Endodermal cell (in vitro differentiated cells): ENCODE data around the gene CHSY1. TPM values are rescaled to one million over a fixed set of nuclear protein-coding genes. Genes with fewer than 3 reads are reported as not detected.

Experiments used
- DNase-seq: peaks from one replicate; pipeline ENCODE4 v3.0.0-alpha.2; 2017
- H3K27ac ChIP-seq: 2 replicates; pipeline ENCODE4 v1.5.1; 2013; ENCODE audit warnings: mild to moderate bottlenecking, low read depth, low read length, moderate library complexity
- H3K27me3 ChIP-seq: 2 replicates; pipeline ENCODE4 v1.6.1; 2013; ENCODE audit warnings: mild to moderate bottlenecking, low read length, moderate library complexity; ENCODE audit not compliant: insufficient read depth, control insufficient read depth, poor library complexity, severe bottlenecking
- H3K36me3 ChIP-seq: 2 replicates; pipeline ENCODE4 v1.7.0; 2013; ENCODE audit warnings: mild to moderate bottlenecking, low read length, moderate library complexity; ENCODE audit not compliant: control insufficient read depth, insufficient read depth
- H3K4me1 ChIP-seq: one replicate; pipeline ENCODE4 v1.7.0; 2013; ENCODE audit warnings: low read length; ENCODE audit not compliant: control insufficient read depth, insufficient read depth
- H3K4me3 ChIP-seq: 2 replicates; pipeline ENCODE4 v1.5.1; 2013; ENCODE audit warnings: mild to moderate bottlenecking, low read length, moderate library complexity
- H3K9ac ChIP-seq: 2 replicates; pipeline ENCODE4 v1.6.1; 2013; ENCODE audit warnings: mild to moderate bottlenecking, low read length, moderate library complexity; ENCODE audit not compliant: poor library complexity, severe bottlenecking; ENCODE audit errors: extremely low read depth
- H3K9me3 ChIP-seq: 2 replicates; pipeline ENCODE4 v1.6.1; 2013; ENCODE audit warnings: mild to moderate bottlenecking, low read length, moderate library complexity; ENCODE audit not compliant: control insufficient read depth
- H3K27ac Mint-ChIP-seq: 2 replicates; pipeline ENCODE4 v1.8.0; 2020; ENCODE audit warnings: mixed read lengths
- H3K27me3 Mint-ChIP-seq: 2 replicates; pipeline ENCODE4 v1.8.0; 2021; ENCODE audit warnings: mild to moderate bottlenecking, mixed read lengths; ENCODE audit not compliant: insufficient read depth
- H3K36me3 Mint-ChIP-seq: 2 replicates; pipeline ENCODE4 v1.8.0; 2020; ENCODE audit warnings: low read depth, mixed read lengths
- H3K4me1 Mint-ChIP-seq: 2 replicates; pipeline ENCODE4 v1.8.0; 2020; ENCODE audit warnings: mixed read lengths
- H3K4me3 Mint-ChIP-seq: 2 replicates; pipeline ENCODE4 v1.8.0; 2020; ENCODE audit warnings: mild to moderate bottlenecking, moderate library complexity, mixed read lengths
- H3K9me3 Mint-ChIP-seq: 2 replicates; pipeline ENCODE4 v1.8.0; 2020; ENCODE audit warnings: mild to moderate bottlenecking, mixed read lengths
- CTCF ChIP-seq: fragments of 200-600 bp; sonication (generic); conservative IDR thresholded peaks from 2 replicates; pipeline ENCODE4 v1.5.0; 2021; ENCODE audit warnings: antibody characterized with exemption, mild to moderate bottlenecking
- WGBS, 2 experiments: methylation state at CpG; one replicate each; pipeline versions ENCODE4 v1.1.5 to v1.1.7; 2013; ENCODE audit warnings: missing lambda C conversion rate in 2 of 2, mixed read lengths in 1 of 2; ENCODE audit not compliant: insufficient coverage in 1 of 2, insufficient read length in 1 of 2; 5-methylcytosine and 5-hydroxymethylcytosine counted together
- total RNA-seq, 2 donors: library from RNA; stranded (reverse); fragmentation: NEBNext Ultra II Directional in 1 of 2; extraction: Animal tissue kit (Norgen Biotek cat#: 25700) in 1 of 2; gene quantifications; 2 replicates in 1 of 2; 3 replicates in 1 of 2; pipeline ENCODE4 v1.2.1, GENCODE V29; 2021

CHSY1 gene
- total RNA-seq, 2 donors from 2014 or later = 33.3 to 39.9 TPM

DNA sequence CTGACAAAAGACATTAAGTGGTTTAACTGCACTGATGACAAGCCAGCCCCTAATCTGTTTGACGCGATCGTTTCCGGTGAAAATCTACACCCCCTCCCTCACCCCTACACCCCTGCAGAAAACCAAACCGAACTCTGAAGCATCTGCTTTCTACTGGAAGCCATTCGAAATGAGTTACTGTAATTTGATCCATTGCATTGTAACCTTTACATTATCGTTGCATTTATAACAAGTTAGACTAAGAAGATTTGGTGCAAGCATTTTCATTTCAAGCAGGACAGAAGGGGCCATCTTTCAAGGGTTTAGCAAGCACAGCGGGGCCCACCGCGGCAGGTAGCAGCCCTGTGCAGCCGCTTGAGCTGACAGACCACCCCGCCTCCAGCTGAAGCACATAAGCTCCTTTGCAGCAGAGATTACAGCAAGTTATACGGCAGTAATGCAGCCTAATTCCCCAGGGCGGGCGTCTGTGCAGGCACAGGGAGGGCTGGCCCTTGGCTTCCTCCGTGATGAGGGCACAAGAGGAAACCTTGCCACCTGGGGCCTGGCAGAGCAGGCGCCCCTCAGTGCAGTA lies 79.3 kb downstream of the CHSY1 start:
- no peak overlapping the region for H3K4me3 Mint-ChIP-seq
- H3K27me3 ChIP-seq = no peaks in the 10 kb centered on the region
- peak; percentile 50 for DNase-seq
- no peak overlapping the region for H3K27ac Mint-ChIP-seq
- H3K4me1 ChIP-seq = no peaks in the 10 kb centered on the region
- peaks cover 35% of the 10 kb centered on the region for H3K36me3 Mint-ChIP-seq
- no peaks in the 10 kb centered on the region for H3K9me3 Mint-ChIP-seq
- WGBS, 2 experiments = 88 to 94% methylated on average over 15 to 17 of the region's 17 CpGs
- peaks cover 10% of the 10 kb centered on the region for H3K4me1 Mint-ChIP-seq
- no peak overlapping the region for H3K27ac ChIP-seq
- peaks cover 12% of the 10 kb centered on the region for H3K9me3 ChIP-seq
- H3K27me3 Mint-ChIP-seq = no peaks in the 10 kb centered on the region
- H3K36me3 ChIP-seq = peaks cover 29% of the 10 kb centered on the region
- no peak for TF ChIP-seq CTCF
- H3K9ac ChIP-seq = no peak overlapping the region
- H3K4me3 ChIP-seq = no peak overlapping the region

- Histone ChIP-seq H3K9me3 (peaks cover 12% of the 10 kb centered on the region), H3K27ac (no peak overlapping the region), H3K27me3 (no peaks in the 10 kb centered on the region), H3K9ac (no peak overlapping the region), H3K4me3 (no peak overlapping the region), H3K36me3 (peaks cover 23% of the 10 kb centered on the region), H3K4me1 (no peaks in the 10 kb centered on the region)
- no peak for TF ChIP-seq CTCF
- Mint-ChIP-seq H3K9me3 (peaks cover 5% of the 10 kb centered on the region), H3K27ac (peak overlapping the region; percentile 55), H3K4me1 (peaks cover 9% of the 10 kb centered on the region), H3K36me3 (peaks cover 33% of the 10 kb centered on the region), H3K27me3 (no peaks in the 10 kb centered on the region), H3K4me3 (no peak overlapping the region)
- DNase-seq = no peak
- WGBS, 2 experiments = 89 to 97% methylated on average over 6 to 10 of the region's 12 CpGs
These were observed 79.9 kb downstream of the CHSY1 start for GRCh38 chr15:101171954-101172353.

DNA sequence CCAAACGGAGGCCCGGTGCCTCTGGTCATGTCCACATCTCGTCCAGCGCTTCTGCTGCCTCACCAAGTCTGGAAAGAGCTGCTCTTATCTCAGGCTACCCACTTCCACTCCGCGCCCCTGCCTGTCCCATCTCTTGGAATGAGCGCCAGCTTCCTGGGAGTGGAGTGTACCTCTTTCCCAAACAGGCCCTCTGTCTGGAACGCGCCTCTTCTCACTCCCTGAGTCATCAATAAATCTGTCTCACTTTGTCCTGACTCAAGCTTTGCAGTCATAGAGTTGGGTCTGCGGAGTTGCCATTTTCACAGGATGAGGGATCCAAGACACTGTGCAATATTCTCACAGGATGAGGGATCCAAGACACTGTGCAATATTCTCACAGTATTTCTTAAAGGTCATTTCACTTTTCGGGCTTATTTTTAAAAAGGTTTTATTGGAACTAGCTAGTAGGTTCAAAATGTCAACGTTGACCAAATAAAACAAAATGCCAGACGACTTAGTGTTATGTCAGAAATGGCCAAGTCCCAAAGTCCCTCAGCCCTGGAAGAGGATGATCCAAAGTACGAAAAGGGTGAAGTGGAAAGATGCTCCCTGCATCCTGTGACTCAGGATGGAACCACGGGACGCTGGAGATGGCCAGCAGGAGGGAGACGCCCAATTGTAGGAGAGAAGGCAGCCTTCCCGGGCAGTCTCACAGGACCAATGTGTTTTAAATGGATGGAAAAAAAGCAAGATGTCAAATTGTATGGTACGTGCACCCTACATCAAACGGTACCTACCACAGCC lies 81.1 kb downstream of the CHSY1 start:
- Mint-ChIP-seq H3K27me3 (no peaks in the 10 kb centered on the region), H3K27ac (no peak overlapping the region), H3K36me3 (peaks cover 22% of the 10 kb centered on the region), H3K4me1 (peaks cover 5% of the 10 kb centered on the region), H3K4me3 (no peak overlapping the region), H3K9me3 (peaks cover 17% of the 10 kb centered on the region)
- H3K27me3 ChIP-seq = no peaks in the 10 kb centered on the region
- no peaks in the 10 kb centered on the region for H3K4me1 ChIP-seq
- WGBS, 2 experiments = 94% methylated on average over 19 to 20 of the region's 20 CpGs
- DNase-seq = no peak
- H3K27ac ChIP-seq = no peak overlapping the region
- peaks cover 11% of the 10 kb centered on the region for H3K36me3 ChIP-seq
- no peak overlapping the region for H3K4me3 ChIP-seq
- no peak for TF ChIP-seq CTCF
- peaks cover 16% of the 10 kb centered on the region for H3K9me3 ChIP-seq
- no peak overlapping the region for H3K9ac ChIP-seq
